ENCODE results near the gene INTS1. TPM values are rescaled to one million over a fixed set of nuclear protein-coding genes. Genes with fewer than 3 reads are reported as not detected.

INTS1 gene
- total RNA-seq, 2 experiments from 2014 or later, result 91.0 to 91.5 TPM

DNA sequence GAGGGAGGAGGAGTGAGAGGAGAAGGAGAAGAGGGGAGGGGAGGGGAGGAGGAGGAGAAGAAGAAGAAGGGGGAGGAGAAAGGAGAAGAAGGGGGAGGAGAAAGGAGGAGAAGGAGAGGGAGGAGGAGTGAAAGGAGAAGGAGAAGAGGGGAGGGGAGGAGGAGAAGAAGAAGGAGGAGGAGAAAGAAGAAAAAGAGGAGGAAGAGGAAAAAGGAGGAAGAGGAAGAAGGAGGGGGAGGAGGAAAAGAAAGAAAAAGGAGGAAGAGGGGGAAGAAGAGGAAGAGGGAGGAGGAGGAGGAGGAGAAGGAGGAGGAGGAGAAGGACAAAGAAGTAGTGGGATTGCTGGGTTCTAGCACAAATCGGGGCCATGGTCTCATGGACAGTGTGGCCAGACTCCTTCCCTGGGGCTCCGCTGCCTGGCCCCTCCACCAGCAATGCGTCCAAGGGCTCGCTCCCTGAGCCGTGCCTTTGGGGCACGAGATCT lies 22.1 kb upstream of the INTS1 start:
- no peak for TF ChIP-seq CTCF (IDR thresholded peaks at IDR 0.05)
- CTCF ChIA-PET, result no interaction called here
- H3K36me3 ChIP-seq (ENCODE audit: insufficient read depth, low read length), result no peaks in the 10 kb centered on the region
- ATAC-seq (ENCODE audit: poor library complexity) (no peak), DNase-seq (no peak)
- Mint-ChIP-seq H3K4me3 (no peak overlapping the region), H3K9me3 (no peaks in the 10 kb centered on the region), H3K27ac (no peak overlapping the region), H3K36me3 (ENCODE audit: low read depth) (peaks cover under 1% of the 10 kb centered on the region), H3K4me1 (ENCODE audit: low read depth) (peaks cover 1% of the 10 kb centered on the region), H3K27me3 (peaks cover 6% of the 10 kb centered on the region)
- H3K4me3 ChIP-seq (ENCODE audit: low read length), result no peak overlapping the region
- no peaks in the 10 kb centered on the region for H3K27me3 ChIP-seq (ENCODE audit: control insufficient read depth in 1 of 2, insufficient read depth in 2 of 2, low read length in 2 of 2)
- POLR2A ChIA-PET, result no interaction called here
- H3K4me1 ChIP-seq (ENCODE audit: insufficient read depth, low read length), result peaks cover 8% of the 10 kb centered on the region
- intact Hi-C loops (cut with DNase I, micrococcal nuclease), result no loop called here
- H3K27ac ChIP-seq (ENCODE audit: low read depth in 1 of 2, low read length in 2 of 2), result no peak overlapping the region
- H3K9me3 ChIP-seq (ENCODE audit: control insufficient read depth in 1 of 2, insufficient read depth in 1 of 2, low read length in 2 of 2), result no peaks in the 10 kb centered on the region

DNA sequence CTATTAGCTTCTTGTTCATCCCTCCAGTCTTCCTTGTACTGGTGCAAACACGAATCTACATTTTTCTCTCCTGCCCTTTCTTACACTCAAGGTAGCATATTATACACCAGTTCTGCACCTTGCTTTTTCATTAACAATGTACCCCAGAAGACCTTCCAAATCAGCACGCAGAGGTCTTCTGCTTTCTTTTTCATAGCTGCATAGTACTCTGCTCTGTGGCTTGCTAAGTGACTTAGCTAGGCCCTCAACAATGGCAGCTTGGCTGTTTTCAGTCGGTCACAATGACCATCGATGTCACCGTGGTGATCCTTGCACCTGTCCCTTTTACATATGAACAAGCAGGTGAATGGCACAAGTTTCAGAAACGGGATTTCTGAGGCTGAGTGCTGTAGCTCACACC lies 21.2 kb upstream of the INTS1 start:
- Mint-ChIP-seq H3K27ac (no peak overlapping the region), H3K4me1 (ENCODE audit: low read depth) (no peaks in the 10 kb centered on the region), H3K36me3 (ENCODE audit: low read depth) (no peaks in the 10 kb centered on the region), H3K27me3 (peaks cover 6% of the 10 kb centered on the region), H3K4me3 (no peak overlapping the region), H3K9me3 (no peaks in the 10 kb centered on the region)
- H3K4me3 ChIP-seq (ENCODE audit: low read length), result no peak overlapping the region
- H3K27me3 ChIP-seq (ENCODE audit: control insufficient read depth in 1 of 2, insufficient read depth in 2 of 2, low read length in 2 of 2), result no peaks in the 10 kb centered on the region
- H3K27ac ChIP-seq (ENCODE audit: low read depth in 1 of 2, low read length in 2 of 2), result no peak overlapping the region
- ChIA-PET POLR2A (no interaction called here), CTCF (interaction anchor here (1.1 kb wide), 1 partner anchor 51 kb away, joined by 3 read pairs; no protein-coding TSS in a partner anchor)
- DNase-seq, result no peak
- TF ChIP-seq CTCF (IDR thresholded peaks at IDR 0.05), result no peak
- intact Hi-C loops (cut with DNase I, micrococcal nuclease), result no loop called here
- peaks cover 7% of the 10 kb centered on the region for H3K4me1 ChIP-seq (ENCODE audit: insufficient read depth, low read length)
- no peaks in the 10 kb centered on the region for H3K36me3 ChIP-seq (ENCODE audit: insufficient read depth, low read length)
- no peak for ATAC-seq (ENCODE audit: poor library complexity)
- no peaks in the 10 kb centered on the region for H3K9me3 ChIP-seq (ENCODE audit: control insufficient read depth in 1 of 2, insufficient read depth in 1 of 2, low read length in 2 of 2)

DNA sequence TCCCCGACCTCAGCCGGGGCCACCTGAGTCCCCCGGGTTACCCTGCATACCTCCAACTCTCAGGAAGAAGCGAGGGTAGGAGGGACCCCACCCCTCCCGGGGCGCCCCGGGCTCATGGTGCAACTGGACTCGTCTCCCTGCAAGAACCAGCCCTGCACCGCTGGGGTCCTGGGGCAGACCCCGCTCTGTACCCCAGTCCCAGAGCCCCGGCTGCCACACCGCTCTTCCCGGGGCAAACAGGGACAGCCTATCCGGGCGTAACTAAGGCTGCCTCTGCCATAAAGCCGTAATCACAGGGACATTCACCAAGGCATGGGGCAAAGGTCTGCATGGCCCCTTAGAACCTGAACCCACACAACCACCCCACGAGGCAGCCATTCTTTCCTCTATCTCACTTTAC lies 19.7 kb upstream of the INTS1 start:
- DNase-seq, result no peak
- H3K27me3 Mint-ChIP-seq, result peaks cover 6% of the 10 kb centered on the region
- Histone ChIP-seq H3K36me3 (ENCODE audit: insufficient read depth, low read length) (no peaks in the 10 kb centered on the region), H3K9me3 (ENCODE audit: control insufficient read depth in 1 of 2, insufficient read depth in 1 of 2, low read length in 2 of 2) (peaks cover 0 to 7% of the 10 kb centered on the region in 2 experiments), H3K27me3 (ENCODE audit: control insufficient read depth in 1 of 2, insufficient read depth in 2 of 2, low read length in 2 of 2) (no peaks in the 10 kb centered on the region), H3K4me1 (ENCODE audit: insufficient read depth, low read length) (no peaks in the 10 kb centered on the region), H3K27ac (ENCODE audit: low read depth in 1 of 2, low read length in 2 of 2) (no peak overlapping the region), H3K4me3 (ENCODE audit: low read length) (no peak overlapping the region)
- intact Hi-C loops (cut with DNase I, micrococcal nuclease), result no loop called here
- ChIA-PET POLR2A (no interaction called here), CTCF (no interaction called here)
- H3K4me3 Mint-ChIP-seq, result no peak overlapping the region
- TF ChIP-seq CTCF (IDR thresholded peaks at IDR 0.05), result no peak
- H3K9me3 Mint-ChIP-seq, result no peaks in the 10 kb centered on the region
- no peaks in the 10 kb centered on the region for H3K4me1 Mint-ChIP-seq (ENCODE audit: low read depth)
- H3K27ac Mint-ChIP-seq, result no peak overlapping the region
- no peaks in the 10 kb centered on the region for H3K36me3 Mint-ChIP-seq (ENCODE audit: low read depth)
- ATAC-seq (ENCODE audit: poor library complexity), result no peak
